C4-2B (cell line): ENCODE measurements around the gene MUC13.

Source experiments
- CTCF ChIP-seq: fragments of 450-650 bp; conservative IDR thresholded peaks from 2 replicates; pipeline ENCODE4 v1.5.1; 2017; ENCODE audit warnings: mild to moderate bottlenecking
- ZFX ChIP-seq: fragments of 450-650 bp; IDR thresholded peaks from 2 replicates; pipeline ENCODE4 v1.6.1; 2017

- TF ChIP-seq CTCF (no peak), ZFX (no peak)
Observed at GRCh38 chr3:124879337-124879680, 55.2 kb downstream of the MUC13 start.
